Spinal cord (tissue), 10 donors: Measurements from ENCODE around the gene LIMCH1. TPM values are rescaled to one million over a fixed set of nuclear protein-coding genes. Genes with fewer than 3 reads are reported as not detected.
"Not testable (repeated sequence)": the region's sequence is repeated elsewhere in the genome, so short reads cannot be mapped to it uniquely, and the experiment has no call there.

Experiments
- DNase-seq, 6 donors: peaks; one replicate each; pipeline versions ENCODE4 v3.0.0 to v3.0.0-alpha.2; 2013 to 2015; ENCODE audit warnings: low spot score in 6 of 6, low read depth in 4 of 6
- H3K27ac ChIP-seq: one replicate; pipeline ENCODE4 v1.5.1; 2013; ENCODE audit warnings: low read depth, low read length, control low read depth
- H3K27me3 ChIP-seq: one replicate; pipeline ENCODE4 v1.6.1; 2013; ENCODE audit warnings: low read length; ENCODE audit not compliant: control insufficient read depth, insufficient read depth
- H3K36me3 ChIP-seq: one replicate; pipeline ENCODE4 v1.6.1; 2013; ENCODE audit warnings: low read length; ENCODE audit not compliant: control insufficient read depth, insufficient read depth
- H3K4me1 ChIP-seq: one replicate; pipeline ENCODE4 v1.6.1; 2013; ENCODE audit warnings: low read length; ENCODE audit not compliant: control insufficient read depth, insufficient read depth
- H3K4me3 ChIP-seq: one replicate; pipeline ENCODE4 v1.5.1; 2013; ENCODE audit warnings: low read depth, low read length, control low read depth
- H3K9me3 ChIP-seq: one replicate; pipeline ENCODE4 v1.6.1; 2013; ENCODE audit warnings: low read length; ENCODE audit not compliant: control insufficient read depth, insufficient read depth
- WGBS: methylation state at CpG from one replicate; pipeline ENCODE4 v1.1.5; 2013; ENCODE audit warnings: missing lambda C conversion rate; ENCODE audit not compliant: insufficient coverage; 5-methylcytosine and 5-hydroxymethylcytosine counted together
- polyA plus RNA-seq, 2 donors: library from polyadenylated mRNA; unstranded; fragments of 120-200 nt; gene quantifications; one replicate each; pipeline ENCODE4 v1.2.1, GENCODE V29; 2013; ENCODE audit not compliant: insufficient read length in 2 of 2
- total RNA-seq, 2 donors: library from RNA; depleted of rRNA in 1 of 2; stranded (reverse); fragments of 120-200 nt in 1 of 2; fragments of >200 nt in 1 of 2; gene quantifications; one replicate each; pipeline versions ENCODE4 v1.2.3 to v1.2.4, GENCODE V29; 2013 to 2014
- donor health status: healthy.

LIMCH1 gene
- total and polyA plus RNA-seq, 4 donors: 51.2 to 64.9 (median 58.9) TPM

GRCh38 chr4:41643331-41643730 lies 105.4 kb downstream of the LIMCH1 start:
- peaks cover 5% of the 10 kb centered on the region for H3K36me3 ChIP-seq
- peaks cover 9% of the 10 kb centered on the region for H3K4me1 ChIP-seq
- no peak overlapping the region for H3K27ac ChIP-seq
- DNase-seq: peak in 1 of 6 donors; percentile 38
- no peaks in the 10 kb centered on the region for H3K27me3 ChIP-seq
- H3K9me3 ChIP-seq: no peaks in the 10 kb centered on the region
- no peak overlapping the region for H3K4me3 ChIP-seq

- peak; percentile 63 to 94 (median 72) for DNase-seq
- Histone ChIP-seq H3K9me3 (no peaks in the 10 kb centered on the region), H3K4me3 (peak overlapping the region; percentile 20), H3K27me3 (no peaks in the 10 kb centered on the region), H3K36me3 (peaks cover 5% of the 10 kb centered on the region), H3K27ac (no peak overlapping the region), H3K4me1 (peaks cover 9% of the 10 kb centered on the region)
- 3% methylated on average over 39 of the region's 41 CpGs for WGBS
Measured at GRCh38 chr4:41644288-41644914, 106.4 kb downstream of the LIMCH1 start.

GRCh38 chr4:41644915-41645295 lies 106.9 kb downstream of the LIMCH1 start:
- no peaks in the 10 kb centered on the region for H3K27me3 ChIP-seq
- no peaks in the 10 kb centered on the region for H3K9me3 ChIP-seq
- peak in 1 of 6 donors; percentile 63 for DNase-seq
- WGBS: 80% methylated on average over 2 of the region's 6 CpGs
- peaks cover 9% of the 10 kb centered on the region for H3K4me1 ChIP-seq
- no peak overlapping the region for H3K4me3 ChIP-seq
- H3K36me3 ChIP-seq: peaks cover 5% of the 10 kb centered on the region
- H3K27ac ChIP-seq: no peak overlapping the region

GRCh38 chr4:41645728-41646390 lies 107.9 kb downstream of the LIMCH1 start:
- DNase-seq: no peak
- H3K27ac ChIP-seq: no peak overlapping the region
- 89% methylated on average over 1 of the region's 5 CpGs for WGBS
- no peaks in the 10 kb centered on the region for H3K27me3 ChIP-seq
- H3K36me3 ChIP-seq: peaks cover 5% of the 10 kb centered on the region
- no peaks in the 10 kb centered on the region for H3K9me3 ChIP-seq
- H3K4me3 ChIP-seq: no peak overlapping the region
- H3K4me1 ChIP-seq: peaks cover 9% of the 10 kb centered on the region

- Histone ChIP-seq H3K4me3 (no peak overlapping the region), H3K36me3 (peaks cover 8% of the 10 kb centered on the region), H3K9me3 (no peaks in the 10 kb centered on the region), H3K27ac (no peak overlapping the region), H3K4me1 (peaks cover 9% of the 10 kb centered on the region), H3K27me3 (no peaks in the 10 kb centered on the region)
- no peak for DNase-seq
- no CpG with 5 or more reads among the region's 1 CpG for WGBS
Measured at GRCh38 chr4:41646862-41647261, 108.9 kb downstream of the LIMCH1 start.

GRCh38 chr4:41647383-41647782 lies 109.4 kb downstream of the LIMCH1 start:
- WGBS: 81% methylated on average over 2 of the region's 3 CpGs
- peaks cover 9% of the 10 kb centered on the region for H3K4me1 ChIP-seq
- peaks cover 8% of the 10 kb centered on the region for H3K36me3 ChIP-seq
- H3K27me3 ChIP-seq: no peaks in the 10 kb centered on the region
- no peak overlapping the region for H3K27ac ChIP-seq
- no peak for DNase-seq
- no peak overlapping the region for H3K4me3 ChIP-seq
- no peaks in the 10 kb centered on the region for H3K9me3 ChIP-seq

GRCh38 chr4:41651150-41651549 lies 113.2 kb downstream of the LIMCH1 start:
- H3K36me3 ChIP-seq: peaks cover 11% of the 10 kb centered on the region

GRCh38 chr4:41652971-41653370 lies 115.0 kb downstream of the LIMCH1 start:
- peaks cover 6% of the 10 kb centered on the region for H3K36me3 ChIP-seq
- H3K9me3 ChIP-seq: no peaks in the 10 kb centered on the region
- no peak overlapping the region for H3K4me3 ChIP-seq
- no peaks in the 10 kb centered on the region for H3K27me3 ChIP-seq
- WGBS: no CpG with 5 or more reads among the region's 1 CpG
- no peak for DNase-seq
- peaks cover 11% of the 10 kb centered on the region for H3K4me1 ChIP-seq
- H3K27ac ChIP-seq: no peak overlapping the region

More at GRCh38 chr4:41651150-41651549, 113.2 kb downstream of the LIMCH1 start:
- not testable (repeated sequence) for H3K4me1 ChIP-seq, H3K9me3 ChIP-seq, DNase-seq, H3K27ac ChIP-seq, H3K4me3 ChIP-seq, H3K27me3 ChIP-seq

GRCh38 chr4:41653523-41653922 lies 115.6 kb downstream of the LIMCH1 start:
- no peak overlapping the region for H3K27ac ChIP-seq
- no peak for DNase-seq
- H3K36me3 ChIP-seq: peaks cover 6% of the 10 kb centered on the region
- no peak overlapping the region for H3K4me3 ChIP-seq
- H3K9me3 ChIP-seq: no peaks in the 10 kb centered on the region
- peaks cover 11% of the 10 kb centered on the region for H3K4me1 ChIP-seq
- no CpG with 5 or more reads among the region's 6 CpGs for WGBS
- H3K27me3 ChIP-seq: no peaks in the 10 kb centered on the region

GRCh38 chr4:41655177-41655576 lies 117.2 kb downstream of the LIMCH1 start:
- WGBS: no CpG with 5 or more reads among the region's 3 CpGs
- no peaks in the 10 kb centered on the region for H3K9me3 ChIP-seq
- H3K27me3 ChIP-seq: no peaks in the 10 kb centered on the region
- H3K27ac ChIP-seq: no peak overlapping the region
- H3K36me3 ChIP-seq: peaks cover 6% of the 10 kb centered on the region
- H3K4me3 ChIP-seq: no peak overlapping the region
- peaks cover 11% of the 10 kb centered on the region for H3K4me1 ChIP-seq
- no peak for DNase-seq
